Measurements from ENCODE around the gene IFI44L. TPM values are rescaled to one million over a fixed set of nuclear protein-coding genes. Genes with fewer than 3 reads are reported as not detected.

The IFI44L gene
- total RNA-seq, 1 experiment from 2014 or later, result not detected

GRCh38 chr1:78683079-78683478 lies 62.8 kb downstream of the IFI44L start:
- Histone ChIP-seq H3K27me3 (ENCODE audit: control insufficient read depth, insufficient read depth, low read length) (no peaks in the 10 kb centered on the region; the same call in 1 of the 2 replicates), H3K4me3 (ENCODE audit: insufficient read depth, low read depth, low read length) (no peak overlapping the region), H3K36me3 (replicated peaks; ENCODE audit: control insufficient read depth, insufficient read depth, low read length) (no peaks in the 10 kb centered on the region)
- no peak for DNase-seq

- DNase-seq, result no peak
- H3K4me3 ChIP-seq (ENCODE audit: insufficient read depth, low read depth, low read length), result no peak overlapping the region
- H3K27me3 ChIP-seq (ENCODE audit: control insufficient read depth, insufficient read depth, low read length), result no peaks in the 10 kb centered on the region; the same call in 1 of the 2 replicates
- H3K36me3 ChIP-seq (replicated peaks; ENCODE audit: control insufficient read depth, insufficient read depth, low read length), result no peaks in the 10 kb centered on the region
Observed at GRCh38 chr1:78687315-78687714, 67.1 kb downstream of the IFI44L start.

GRCh38 chr1:78687914-78688313 lies 67.7 kb downstream of the IFI44L start:
- H3K36me3 ChIP-seq (replicated peaks; ENCODE audit: control insufficient read depth, insufficient read depth, low read length), result no peaks in the 10 kb centered on the region
- no peak overlapping the region for H3K4me3 ChIP-seq (ENCODE audit: insufficient read depth, low read depth, low read length)
- no peaks in the 10 kb centered on the region for H3K27me3 ChIP-seq (ENCODE audit: control insufficient read depth, insufficient read depth, low read length)
- DNase-seq, result no peak

- Histone ChIP-seq H3K27me3 (ENCODE audit: control insufficient read depth, insufficient read depth, low read length) (no peaks in the 10 kb centered on the region), H3K36me3 (replicated peaks; ENCODE audit: control insufficient read depth, insufficient read depth, low read length) (no peaks in the 10 kb centered on the region), H3K4me3 (ENCODE audit: insufficient read depth, low read depth, low read length) (no peak overlapping the region)
- no peak for DNase-seq
Observed at GRCh38 chr1:78688697-78689096, 68.4 kb downstream of the IFI44L start.

- Histone ChIP-seq H3K27me3 (ENCODE audit: control insufficient read depth, insufficient read depth, low read length) (no peaks in the 10 kb centered on the region), H3K4me3 (ENCODE audit: insufficient read depth, low read depth, low read length) (no peak overlapping the region), H3K36me3 (replicated peaks; ENCODE audit: control insufficient read depth, insufficient read depth, low read length) (no peaks in the 10 kb centered on the region)
- no peak for DNase-seq
Observed at GRCh38 chr1:78690516-78690915, 70.3 kb downstream of the IFI44L start.

- Histone ChIP-seq H3K27me3 (ENCODE audit: control insufficient read depth, insufficient read depth, low read length) (no peaks in the 10 kb centered on the region), H3K4me3 (ENCODE audit: insufficient read depth, low read depth, low read length) (no peak overlapping the region), H3K36me3 (replicated peaks; ENCODE audit: control insufficient read depth, insufficient read depth, low read length) (no peaks in the 10 kb centered on the region)
- DNase-seq, result no peak
Observed at GRCh38 chr1:78691995-78692747, 71.9 kb downstream of the IFI44L start.

Other genes starting within 250 kb of the IFI44L start
- not detected in 2 replicates for gene PTGFR, start 129.5 kb upstream of the IFI44L start, total RNA-seq (2014; rRNA removed; shearing (Covaris generic))
- gene IFI44, start 29.4 kb downstream of the IFI44L start, total RNA-seq (2014; rRNA removed; shearing (Covaris generic)), result not detected in 2 replicates